Stimulated activated CD8-positive, alpha-beta memory T cell treated with anti-CD3 and anti-CD28 coated beads, Interleukin-15, amount 100 ng/mL, for 1 hour (primary cell): ENCODE data around the gene ZNF778.
"Not testable (repeated sequence)": the region's sequence is repeated elsewhere in the genome, so short reads cannot be mapped to it uniquely, and the experiment has no call there.

Source experiments
- DNase-seq: peaks from one replicate; pipeline ENCODE4 v3.0.0-alpha.2; 2020; ENCODE audit warnings: low read depth

Gene ZNF778

GRCh38 chr16:89183463-89183862 is 34.0 kb upstream of the ZNF778 start:
- DNase-seq = no peak

- no peak for DNase-seq
These were observed 33.4 kb upstream of the ZNF778 start for GRCh38 chr16:89183975-89184676.

GRCh38 chr16:89184677-89184932 is 32.9 kb upstream of the ZNF778 start:
- DNase-seq = no peak

GRCh38 chr16:89184933-89185794 is 32.3 kb upstream of the ZNF778 start:
- no peak for DNase-seq

- DNase-seq = not testable (repeated sequence)
These were observed 31.5 kb upstream of the ZNF778 start for GRCh38 chr16:89185887-89186592.

- not testable (repeated sequence) for DNase-seq
These were observed 30.9 kb upstream of the ZNF778 start for GRCh38 chr16:89186593-89187031.

- DNase-seq = no peak
These were observed 30.3 kb upstream of the ZNF778 start for GRCh38 chr16:89187032-89187769.

GRCh38 chr16:89187770-89188392 is 29.6 kb upstream of the ZNF778 start:
- no peak for DNase-seq

- DNase-seq = not testable (repeated sequence)
These were observed 28.8 kb upstream of the ZNF778 start for GRCh38 chr16:89188471-89189357.

GRCh38 chr16:89189358-89190025 is 28.0 kb upstream of the ZNF778 start:
- no peak for DNase-seq

GRCh38 chr16:89190150-89190958 is 27.1 kb upstream of the ZNF778 start:
- DNase-seq = no peak

GRCh38 chr16:89191033-89191900 is 26.2 kb upstream of the ZNF778 start:
- no peak for DNase-seq

- no peak for DNase-seq
These were observed 25.7 kb upstream of the ZNF778 start for GRCh38 chr16:89191901-89192185.

- peak; percentile 28 for DNase-seq
These were observed 25.1 kb upstream of the ZNF778 start for GRCh38 chr16:89192186-89192955.

GRCh38 chr16:89192956-89193575 is 24.4 kb upstream of the ZNF778 start:
- DNase-seq = no peak

GRCh38 chr16:89193576-89194293 is 23.8 kb upstream of the ZNF778 start:
- DNase-seq = no peak
